Smooth muscle cell (in vitro differentiated cells): ENCODE results near the gene C21orf58. TPM values are rescaled to one million over a fixed set of nuclear protein-coding genes. Genes with fewer than 3 reads are reported as not detected.

Experiments used
- DNase-seq: peaks from one replicate; lab custom pipeline; 2025; ENCODE audit not compliant: unreplicated experiment; lab: John Stamatoyannopoulos, UW
- H2AFZ ChIP-seq: fragments of 200-600 bp; sonication (generic); 2 replicates; pipeline ENCODE4 v1.6.0; 2016; ENCODE audit warnings: antibody characterized with exemption, low read depth, mild to moderate bottlenecking
- H3F3A ChIP-seq: fragments of 200-600 bp; sonication (generic); 2 replicates; pipeline ENCODE4 v1.6.0; 2017; ENCODE audit warnings: antibody characterized with exemption, low read depth
- H3K27ac ChIP-seq: fragments of 200-600 bp; sonication (generic); 2 replicates; pipeline ENCODE4 v1.5.1; 2016; ENCODE audit warnings: low read depth, mild to moderate bottlenecking
- H3K27me3 ChIP-seq: fragments of 200-600 bp; sonication (generic); 2 replicates; pipeline ENCODE4 v1.6.1; 2016; ENCODE audit warnings: low read depth, mild to moderate bottlenecking
- H3K36me3 ChIP-seq: fragments of 200-600 bp; sonication (generic); 2 replicates; pipeline ENCODE4 v1.5.1; 2016; ENCODE audit warnings: low read depth
- H3K4me1 ChIP-seq: fragments of 200-600 bp; sonication (generic); 2 replicates; pipeline ENCODE4 v1.5.1; 2016; ENCODE audit warnings: low read depth
- H3K4me2 ChIP-seq: fragments of 200-600 bp; sonication (generic); 2 replicates; pipeline ENCODE4 v1.6.0; 2016; ENCODE audit warnings: mild to moderate bottlenecking
- H3K4me3 ChIP-seq: fragments of 200-600 bp; sonication (generic); 2 replicates; pipeline ENCODE4 v1.5.1; 2016; ENCODE audit warnings: mild to moderate bottlenecking
- H3K79me2 ChIP-seq: fragments of 200-600 bp; sonication (generic); 2 replicates; pipeline ENCODE4 v1.6.0; 2016; ENCODE audit warnings: low read depth, mild to moderate bottlenecking
- H3K9ac ChIP-seq: fragments of 200-600 bp; sonication (generic); 2 replicates; pipeline ENCODE4 v1.6.0; 2016; ENCODE audit warnings: low read depth
- H3K9me3 ChIP-seq: fragments of 200-600 bp; sonication (generic); replicated peaks from 2 replicates; pipeline ENCODE4 v1.5.1; 2016; ENCODE audit warnings: low read depth
- H4K20me1 ChIP-seq: fragments of 200-600 bp; sonication (generic); 2 replicates; pipeline ENCODE4 v1.6.0; 2016; ENCODE audit warnings: low read depth
- WGBS: methylation state at CpG from one replicate; pipeline ENCODE4 v1.1.7; 2016; ENCODE audit warnings: low lambda C conversion rate; 5-methylcytosine and 5-hydroxymethylcytosine counted together
- polyA plus RNA-seq: library from polyadenylated mRNA; unstranded; fragments of >200 nt; fragmentation: Nextera tagmentation; extraction: Ambion mirVana; gene quantifications from 2 replicates; pipeline ENCODE4 v1.2.1, GENCODE V29; 2016
- total RNA-seq: library from RNA; depleted of rRNA; stranded (reverse); fragments of >200 nt; gene quantifications from 2 replicates; pipeline ENCODE4 v1.2.3, GENCODE V29; 2014
- TF ChIP-seq, protein P1 (sequence below): fragments of 200-600 bp; sonication (generic); IDR thresholded peaks from 2 replicates; pipeline ENCODE4 v1.5.1; 2017; ENCODE audit warnings: borderline replicate concordance, mild to moderate bottlenecking, antibody characterized with exemption; ENCODE audit not compliant: insufficient read depth, poor library complexity, severe bottlenecking

Gene C21orf58
- total and polyA plus RNA-seq, 2 experiments from 2014 or later, result 3.9 to 4.5 TPM

DNA sequence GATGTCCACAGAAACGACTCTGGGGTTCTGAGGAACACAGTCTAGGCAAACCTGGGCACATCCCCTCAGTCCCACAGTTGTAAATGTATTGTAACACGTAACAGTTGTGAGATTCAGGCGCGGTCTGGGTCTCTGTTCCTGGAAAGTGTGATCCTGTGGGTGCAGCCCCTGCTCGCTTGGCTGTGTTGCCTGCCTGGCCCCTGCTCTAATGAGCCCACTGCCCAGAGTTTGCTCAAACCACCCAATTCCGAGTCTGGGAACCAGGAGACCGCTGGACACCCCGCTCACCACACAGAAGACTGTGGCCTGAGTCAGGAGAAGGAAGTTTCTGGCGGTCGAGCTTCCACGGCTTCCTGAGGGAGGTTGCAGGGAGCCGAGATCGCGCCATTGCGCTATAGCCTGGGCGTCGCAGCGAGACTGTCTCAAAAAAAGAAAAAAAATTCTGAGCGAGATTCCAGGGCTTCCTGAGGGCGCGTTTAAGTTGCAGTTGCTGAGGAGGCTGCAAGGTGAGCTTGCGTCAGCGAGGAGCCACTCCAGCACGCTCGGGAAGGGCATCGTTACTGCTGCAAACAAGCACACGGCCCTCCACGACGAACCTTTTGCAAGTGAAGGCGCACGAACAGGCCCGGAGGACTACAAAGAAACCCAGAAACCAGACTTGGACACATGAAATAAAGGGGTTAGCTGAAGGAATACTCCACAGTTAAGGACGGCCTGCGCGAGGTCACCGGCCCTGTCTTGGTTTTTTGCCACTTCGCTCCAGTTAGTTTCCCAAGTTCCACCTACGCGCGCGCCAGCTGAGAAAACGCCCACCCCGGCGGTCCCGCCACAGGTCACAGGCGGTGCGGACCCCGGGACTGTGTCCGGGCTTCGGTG is 1.1 kb downstream of the C21orf58 start:
- Histone ChIP-seq H4K20me1 (no peaks in the 10 kb centered on the region), H3K27me3 (no peaks in the 10 kb centered on the region), H3K4me3 (peak overlapping the region; percentile 99), H3K9me3 (no peaks in the 10 kb centered on the region), H3K9ac (peak overlapping the region; percentile 28), H3K79me2 (peaks cover 46% of the 10 kb centered on the region), H3K27ac (peak overlapping the region; percentile 32), H3K4me1 (peaks cover 22% of the 10 kb centered on the region), H3K36me3 (no peaks in the 10 kb centered on the region), H2AFZ (peak overlapping the region; percentile 64), H3F3A (peaks cover 15% of the 10 kb centered on the region), H3K4me2 (peak overlapping the region; percentile 99)
- TF ChIP-seq, protein P1, sequence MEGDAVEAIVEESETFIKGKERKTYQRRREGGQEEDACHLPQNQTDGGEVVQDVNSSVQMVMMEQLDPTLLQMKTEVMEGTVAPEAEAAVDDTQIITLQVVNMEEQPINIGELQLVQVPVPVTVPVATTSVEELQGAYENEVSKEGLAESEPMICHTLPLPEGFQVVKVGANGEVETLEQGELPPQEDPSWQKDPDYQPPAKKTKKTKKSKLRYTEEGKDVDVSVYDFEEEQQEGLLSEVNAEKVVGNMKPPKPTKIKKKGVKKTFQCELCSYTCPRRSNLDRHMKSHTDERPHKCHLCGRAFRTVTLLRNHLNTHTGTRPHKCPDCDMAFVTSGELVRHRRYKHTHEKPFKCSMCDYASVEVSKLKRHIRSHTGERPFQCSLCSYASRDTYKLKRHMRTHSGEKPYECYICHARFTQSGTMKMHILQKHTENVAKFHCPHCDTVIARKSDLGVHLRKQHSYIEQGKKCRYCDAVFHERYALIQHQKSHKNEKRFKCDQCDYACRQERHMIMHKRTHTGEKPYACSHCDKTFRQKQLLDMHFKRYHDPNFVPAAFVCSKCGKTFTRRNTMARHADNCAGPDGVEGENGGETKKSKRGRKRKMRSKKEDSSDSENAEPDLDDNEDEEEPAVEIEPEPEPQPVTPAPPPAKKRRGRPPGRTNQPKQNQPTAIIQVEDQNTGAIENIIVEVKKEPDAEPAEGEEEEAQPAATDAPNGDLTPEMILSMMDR, result no peak
- DNase-seq, result no peak
- 3% methylated on average over 50 of the region's 50 CpGs for WGBS

DNA sequence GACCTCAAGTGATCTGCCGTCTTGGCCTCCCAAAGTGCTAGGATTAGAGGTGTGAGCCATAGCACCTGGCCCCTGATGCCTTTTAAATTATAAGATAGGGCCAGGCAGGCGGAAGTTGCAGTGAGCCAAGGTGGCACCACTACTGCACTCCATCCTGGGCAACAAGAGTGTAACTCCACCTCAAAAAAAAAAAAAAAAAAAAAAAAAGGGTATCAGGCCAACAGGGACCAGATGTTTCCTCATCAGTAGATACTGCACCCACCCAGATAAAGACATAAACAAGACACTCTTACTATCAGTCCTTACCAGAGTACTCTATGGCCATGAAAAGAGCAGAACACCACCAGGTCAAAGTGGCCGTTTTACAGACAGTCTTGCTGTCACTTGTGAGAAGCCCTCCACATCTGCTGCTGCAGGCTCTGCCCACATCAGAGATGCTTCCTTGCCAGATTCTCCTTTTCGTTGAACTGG is 3.3 kb downstream of the C21orf58 start:
- WGBS, result 78% methylated on average over 4 of the region's 4 CpGs
- H3K4me1 ChIP-seq, result peaks cover 14% of the 10 kb centered on the region
- H3K9me3 ChIP-seq, result no peaks in the 10 kb centered on the region
- H3K4me2 ChIP-seq, result peak overlapping the region; percentile 99
- TF ChIP-seq, protein P1, result no peak
- H4K20me1 ChIP-seq, result no peaks in the 10 kb centered on the region
- H3K27me3 ChIP-seq, result no peaks in the 10 kb centered on the region
- no peak for DNase-seq
- no peak overlapping the region for H2AFZ ChIP-seq
- H3K27ac ChIP-seq, result no peak overlapping the region
- H3K9ac ChIP-seq, result no peak overlapping the region
- peaks cover 7% of the 10 kb centered on the region for H3F3A ChIP-seq
- H3K4me3 ChIP-seq, result no peak overlapping the region
- H3K79me2 ChIP-seq, result peaks cover 24% of the 10 kb centered on the region
- H3K36me3 ChIP-seq, result no peaks in the 10 kb centered on the region

DNA sequence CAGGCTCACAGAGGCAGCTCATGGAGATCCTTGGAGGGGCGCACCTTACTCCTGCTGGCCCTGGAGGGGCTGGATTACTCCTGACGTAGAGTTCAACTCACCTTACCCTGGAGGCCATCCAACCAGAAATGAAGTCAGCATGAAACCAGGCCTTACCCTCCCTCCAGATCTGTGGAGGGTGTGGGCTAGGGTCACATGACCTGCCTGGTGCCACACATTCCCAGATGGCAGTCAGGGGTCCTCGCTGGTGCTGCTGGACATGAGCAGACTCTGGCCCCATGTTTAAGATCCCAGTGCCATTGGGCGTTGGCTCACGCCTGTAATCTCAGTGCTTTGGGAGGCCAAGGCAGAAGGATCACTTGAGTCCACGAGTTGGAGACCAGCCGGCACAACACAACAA is 4.5 kb downstream of the C21orf58 start:
- Histone ChIP-seq H3K4me1 (peaks cover 14% of the 10 kb centered on the region), H3F3A (no peaks in the 10 kb centered on the region), H2AFZ (no peak overlapping the region), H3K36me3 (no peaks in the 10 kb centered on the region), H3K4me2 (no peak overlapping the region), H3K9ac (no peak overlapping the region), H3K9me3 (no peaks in the 10 kb centered on the region), H3K79me2 (peaks cover 23% of the 10 kb centered on the region), H3K27ac (no peak overlapping the region), H3K27me3 (no peaks in the 10 kb centered on the region), H3K4me3 (no peak overlapping the region), H4K20me1 (no peaks in the 10 kb centered on the region)
- no peak for DNase-seq
- TF ChIP-seq, protein P1, result no peak
- 96% methylated on average over 7 of the region's 7 CpGs for WGBS
